HEK293 (cell line): ENCODE data around the gene KRT71.

ENCODE experiments used
- CTCF ChIA-PET: fragments of 350-600 bp; formaldehyde crosslinking; extraction: SDS; loops from one replicate; lab custom pipeline; 2021; ENCODE audit warnings: antibody characterized with exemption; lab: Yijun Ruan, JAX
- POLR2A ChIA-PET: fragments of 300-600 bp; formaldehyde crosslinking; extraction: SDS; loops from one replicate; lab custom pipeline; 2020; ENCODE audit warnings: antibody characterized with exemption, inconsistent platforms; lab: Yijun Ruan, JAX
- H3K27ac ChIP-seq: fragments of 200-500 bp; sonication (Bioruptor generic); 2 replicates; pipeline ENCODE4 v1.5.1; 2014; ENCODE audit warnings: low read depth, low read length, control low read depth, inconsistent platforms; ENCODE audit errors: extremely low read depth
- H3K36me3 ChIP-seq, 2 experiments: fragments of 200-500 bp in 1 of 2; sonication (Bioruptor generic) in 1 of 2; 1 replicate in 1 of 2; 2 replicates in 1 of 2; pipeline ENCODE4 v1.5.1; 2014 to 2017; ENCODE audit warnings: inconsistent platforms in 2 of 2, low read length in 2 of 2; ENCODE audit not compliant: control insufficient read depth in 2 of 2, insufficient read depth in 1 of 2
- H3K4me1 ChIP-seq: fragments of 200-500 bp; sonication (Bioruptor generic); 2 replicates; pipeline ENCODE4 v1.5.1; 2014; ENCODE audit warnings: mild to moderate bottlenecking, low read length, inconsistent platforms; ENCODE audit not compliant: control insufficient read depth, insufficient read depth
- H3K4me3 ChIP-seq: 2 replicates; pipeline ENCODE4 v1.5.1; 2011; ENCODE audit warnings: low read depth, mild to moderate bottlenecking, control low read depth, low read length, moderate library complexity
- H3K9me3 ChIP-seq: fragments of 200-500 bp; sonication (Bioruptor generic); 2 replicates; pipeline ENCODE4 v1.5.1; 2014; ENCODE audit warnings: low read depth, low read length, inconsistent platforms; ENCODE audit not compliant: control insufficient read depth, insufficient read depth
- AEBP2 ChIP-seq: fragments of 450-650 bp; formaldehyde crosslinking; IDR thresholded peaks from 2 replicates; pipeline ENCODE4 v1.5.1; 2016; ENCODE audit warnings: missing biosample characterization, missing genetic modification characterization, borderline replicate concordance
- MYNN ChIP-seq: fragments of 450-650 bp; formaldehyde crosslinking; IDR thresholded peaks from 2 replicates; pipeline ENCODE4 v1.5.1; 2016; ENCODE audit warnings: missing biosample characterization, missing genetic modification characterization, borderline replicate concordance
- PRDM6 ChIP-seq: fragments of 450-650 bp; formaldehyde crosslinking; IDR thresholded peaks from 2 replicates; pipeline ENCODE4 v1.5.1; 2017; ENCODE audit warnings: missing biosample characterization, missing genetic modification characterization
- ZNF133 ChIP-seq: fragments of 450-650 bp; formaldehyde crosslinking; IDR thresholded peaks from 2 replicates; pipeline ENCODE4 v1.5.1; 2016; ENCODE audit warnings: missing biosample characterization, missing genetic modification characterization
- ZNF16 ChIP-seq: fragments of 450-650 bp; formaldehyde crosslinking; IDR thresholded peaks from 2 replicates; pipeline ENCODE4 v1.5.1; 2016; ENCODE audit warnings: low read depth, missing biosample characterization, missing genetic modification characterization
- ZNF169 ChIP-seq: fragments of 450-650 bp; formaldehyde crosslinking; IDR thresholded peaks from 2 replicates; pipeline ENCODE4 v1.5.1; 2016; ENCODE audit warnings: missing biosample characterization, missing genetic modification characterization
- ZNF311 ChIP-seq: fragments of 450-650 bp; formaldehyde crosslinking; IDR thresholded peaks from 2 replicates; pipeline ENCODE4 v1.5.1; 2017; ENCODE audit warnings: missing biosample characterization, missing genetic modification characterization, borderline replicate concordance
- ZNF391 ChIP-seq: fragments of 450-650 bp; formaldehyde crosslinking; IDR thresholded peaks from 2 replicates; pipeline ENCODE4 v1.5.1; 2016; ENCODE audit warnings: low read depth, missing biosample characterization, missing genetic modification characterization, borderline replicate concordance
- ZNF600 ChIP-seq: fragments of 450-650 bp; formaldehyde crosslinking; IDR thresholded peaks from 2 replicates; pipeline ENCODE4 v1.5.1; 2016; ENCODE audit warnings: missing biosample characterization, missing genetic modification characterization
- ZNF654 ChIP-seq: fragments of 450-650 bp; formaldehyde crosslinking; IDR thresholded peaks from 2 replicates; pipeline ENCODE4 v1.5.1; 2016; ENCODE audit warnings: low read depth, missing biosample characterization, missing genetic modification characterization
- ZNF660 ChIP-seq: fragments of 450-650 bp; IDR thresholded peaks from 2 replicates; pipeline ENCODE4 v1.5.1; 2018; ENCODE audit warnings: missing biosample characterization, mild to moderate bottlenecking, missing genetic modification characterization
- ZNF670 ChIP-seq: fragments of 450-650 bp; formaldehyde crosslinking; IDR thresholded peaks from 2 replicates; pipeline ENCODE4 v1.5.1; 2016; ENCODE audit warnings: missing biosample characterization, missing genetic modification characterization, low read depth
- ZNF747 ChIP-seq: fragments of 450-650 bp; formaldehyde crosslinking; IDR thresholded peaks from 2 replicates; pipeline ENCODE4 v1.5.1; 2016; ENCODE audit warnings: missing biosample characterization, missing genetic modification characterization
- ZSCAN18 ChIP-seq: fragments of 450-650 bp; formaldehyde crosslinking; IDR thresholded peaks from 2 replicates; pipeline ENCODE4 v1.5.1; 2016; ENCODE audit warnings: missing biosample characterization, missing genetic modification characterization

Gene KRT71

GRCh38 chr12:52513736-52514135 is 39.2 kb downstream of the KRT71 start:
- ChIA-PET POLR2A (no interaction called here), CTCF (no interaction called here)
- Histone ChIP-seq H3K4me1 (no peaks in the 10 kb centered on the region), H3K4me3 (no peak overlapping the region), H3K9me3 (peaks cover 2% of the 10 kb centered on the region; the same call in 1 of the 2 replicates), H3K27ac (no peak overlapping the region), H3K36me3 (no peaks in the 10 kb centered on the region)
- no peak for TF ChIP-seq ZNF169 (tag by site-specific recombination)
- no peak for TF ChIP-seq ZNF311
- no peak for TF ChIP-seq ZNF391 (tag by site-specific recombination)
- no peak for TF ChIP-seq ZNF670

- Histone ChIP-seq H3K4me3 (no peak overlapping the region), H3K9me3 (peaks cover 2% of the 10 kb centered on the region; the same call in 1 of the 2 replicates), H3K27ac (no peak overlapping the region), H3K4me1 (no peaks in the 10 kb centered on the region), H3K36me3 (no peaks in the 10 kb centered on the region)
- ChIA-PET POLR2A (no interaction called here), CTCF (interaction anchor here (0.6 to 1.9 kb wide), 12 partner anchors 8 to 113 kb away, joined by 3 to 14 read pairs (median 3); partner anchors contain the start of gene KRT5)
- no peak for TF ChIP-seq MYNN (tag by site-specific recombination)
- TF ChIP-seq AEBP2: no peak
Measured at GRCh38 chr12:52508211-52508610, 44.7 kb downstream of the KRT71 start.

- H3K4me1 ChIP-seq: no peaks in the 10 kb centered on the region
- ChIA-PET CTCF (interaction anchor here (0.6 to 1.9 kb wide), 25 partner anchors 9 to 511 kb away, joined by 3 to 14 read pairs (median 4); partner anchors contain the start of gene KRT5), POLR2A (no interaction called here)
- H3K9me3 ChIP-seq: peaks cover 2% of the 10 kb centered on the region; the same call in 1 of the 2 replicates
- H3K4me3 ChIP-seq: no peak overlapping the region
- no peaks in the 10 kb centered on the region for H3K36me3 ChIP-seq
- TF ChIP-seq ZNF16 (tag by site-specific recombination) (no peak), ZSCAN18 (tag by site-specific recombination) (no peak), ZNF600 (tag by site-specific recombination) (no peak), ZNF660 (peak; percentile 83; the same call in 1 of the 2 replicates), ZNF133 (tag by site-specific recombination) (no peak), ZNF654 (tag by site-specific recombination) (peak; percentile 12; the same call in 1 of the 2 replicates), PRDM6 (tag by site-specific recombination) (no peak), ZNF747 (tag by site-specific recombination) (no peak)
- TF ChIP-seq, all 188 proteins: peak for 2
- H3K27ac ChIP-seq: no peak overlapping the region
Measured at GRCh38 chr12:52506858-52507715, 45.9 kb downstream of the KRT71 start.
